ENCODE data around the gene FAM3A. TPM values are rescaled to one million over a fixed set of nuclear protein-coding genes. Genes with fewer than 3 reads are reported as not detected.

Gene FAM3A
- total RNA-seq, 1 experiment from 2014 or later, result 15.6 TPM

GRCh38 chrX:154502989-154503388, 13.0 kb downstream of the FAM3A start:
- no peaks in the 10 kb centered on the region for H3K9me2 ChIP-seq (ENCODE audit: insufficient read depth)
- peaks cover 0 to 5% of the 10 kb centered on the region in 2 experiments; a peak in 1 of 4 replicates for H3K4me1 ChIP-seq (ENCODE audit: control insufficient read depth in 1 of 2, insufficient read depth in 2 of 2, low read length in 2 of 2)
- ChIA-PET CTCF (no interaction called here), RAD21 (ENCODE audit: low non-redundant PET in 1 of 2, low total read pairs in 2 of 2, uncharacterized antibody in 2 of 2, unreplicated experiment in 2 of 2) (no interaction called here), POLR2A (no interaction called here)
- H3K9ac ChIP-seq (ENCODE audit: low read length), result no peak overlapping the region
- no peak overlapping the region for H3K4me2 ChIP-seq (ENCODE audit: low read length)
- H3K36me3 ChIP-seq (ENCODE audit: control insufficient read depth in 1 of 2, insufficient read depth in 2 of 2, low read length in 2 of 2), result no peaks in the 10 kb centered on the region
- no peaks in the 10 kb centered on the region for H4K20me1 ChIP-seq (ENCODE audit: insufficient read depth)
- intact Hi-C loops (cut with micrococcal nuclease), result no loop called here
- H3K79me2 ChIP-seq (ENCODE audit: insufficient read depth, low read length), result no peaks in the 10 kb centered on the region
- DNase-seq (ENCODE audit: low read depth, low spot score) (no peak), ATAC-seq (no peak)
- no TSS peak for BruUV-seq (replicated peaks)
- H3K27me3 ChIP-seq (ENCODE audit: insufficient read depth, low read length), result no peaks in the 10 kb centered on the region
- H3K27ac ChIP-seq (ENCODE audit: low read depth, low read length), result no peak overlapping the region
- H2AFZ ChIP-seq (ENCODE audit: low read depth, low read length, poor library complexity, severe bottlenecking), result no peak overlapping the region
- TF ChIP-seq CTCF (IDR thresholded peaks at IDR 0.05 in 2 of 3, conservative IDR thresholded peaks at IDR 0.05 in 1 of 3; ENCODE audit: borderline replicate concordance in 1 of 3, insufficient read depth in 1 of 3, low read depth in 2 of 3, low read length in 2 of 3) (no peak), EZH2phosphoT487 (IDR thresholded peaks at IDR 0.05; ENCODE audit: borderline replicate concordance) (no peak), CBX3 (IDR thresholded peaks at IDR 0.05; ENCODE audit: low read depth) (no peak), ZFX (IDR thresholded peaks at IDR 0.05) (no peak), FOSL1 (IDR thresholded peaks at IDR 0.05; ENCODE audit: low read depth) (no peak), TCF7L2 (IDR thresholded peaks at IDR 0.05; ENCODE audit: borderline replicate concordance, extremely low read depth, insufficient read depth, insufficient read length) (no peak), EGR1 (IDR thresholded peaks at IDR 0.05; ENCODE audit: low read depth) (no peak), POLR2AphosphoS5 (IDR thresholded peaks at IDR 0.05; ENCODE audit: low read depth, low read length) (no peak), EZH2 (IDR thresholded peaks at IDR 0.05) (no peak), POLR2A (IDR thresholded peaks at IDR 0.05; ENCODE audit: borderline replicate concordance, extremely low read depth, insufficient read depth, insufficient read length) (no peak), ATF3 (IDR thresholded peaks at IDR 0.05) (no peak), RAD21 (IDR thresholded peaks at IDR 0.05; ENCODE audit: low read depth) (no peak), ZBTB33 (IDR thresholded peaks at IDR 0.05; ENCODE audit: extremely low read depth, insufficient replicate concordance, low read length) (no peak)
- no peaks in the 10 kb centered on the region for H3K9me3 ChIP-seq (ENCODE audit: control insufficient read depth in 1 of 2, insufficient read depth in 1 of 2, low read depth in 1 of 2, low read length in 2 of 2)
- no peak overlapping the region for H3K4me3 ChIP-seq (replicated peaks in 1 of 2; ENCODE audit: low read depth in 1 of 2, low read length in 2 of 2)
